ENCODE measurements around the gene BBS9.

GRCh38 chr7:33300742-33301141, 171.4 kb downstream of the BBS9 start:
- no peak for TF ChIP-seq CTCF (IDR thresholded peaks at IDR 0.05)
- no peak for TF ChIP-seq POLR2A (IDR thresholded peaks at IDR 0.05)
